Activated T-cell treated with anti-CD3 and anti-CD28 coated beads for 24 hours (primary cell): ENCODE results near the gene FOXJ1.

Source experiments
- DNase-seq: peaks from one replicate; pipeline ENCODE4 v3.0.0-alpha.2; 2020; ENCODE audit warnings: low read depth

The FOXJ1 gene

GRCh38 chr17:76091526-76092286 lies 49.3 kb downstream of the FOXJ1 start:
- DNase-seq: no peak

- no peak for DNase-seq
These were observed 50.4 kb downstream of the FOXJ1 start for GRCh38 chr17:76090517-76091129.

GRCh38 chr17:76089680-76090516 lies 51.1 kb downstream of the FOXJ1 start:
- no peak for DNase-seq

- no peak for DNase-seq
These were observed 52.0 kb downstream of the FOXJ1 start for GRCh38 chr17:76088868-76089576.

GRCh38 chr17:76088041-76088867 lies 52.8 kb downstream of the FOXJ1 start:
- no peak for DNase-seq

GRCh38 chr17:76087531-76087930 lies 53.5 kb downstream of the FOXJ1 start:
- DNase-seq: no peak

GRCh38 chr17:76086384-76086783 lies 54.7 kb downstream of the FOXJ1 start:
- no peak for DNase-seq
